Measurements from ENCODE around the gene UST. TPM values are rescaled to one million over a fixed set of nuclear protein-coding genes. Genes with fewer than 3 reads are reported as not detected.

The UST gene
- total and polyA plus RNA-seq, 2 of the 8 experiments (the other 6 are each of a cell fraction or from before 2014, with no cell fraction given) = 13.5 to 34.5 TPM

DNA sequence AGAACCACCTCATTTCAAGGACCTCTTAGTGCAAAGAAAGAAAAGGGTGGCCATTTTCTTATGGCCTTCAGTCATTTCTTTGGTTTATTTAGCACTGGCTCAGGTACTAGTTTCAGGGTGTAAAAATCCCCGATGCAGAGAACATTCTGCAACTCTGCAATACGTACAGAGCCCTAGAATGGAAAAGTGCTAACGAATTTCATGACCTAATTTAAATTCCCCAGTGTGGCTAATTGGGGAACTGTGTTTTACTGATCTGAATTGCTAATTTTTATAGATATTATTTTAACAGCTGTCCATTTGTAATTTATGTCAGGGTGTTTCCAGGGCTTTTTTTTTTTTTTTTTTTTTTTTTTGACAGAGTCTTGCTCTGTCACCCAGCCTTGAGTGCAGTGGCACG, 160.7 kb downstream of the UST start:
- no peaks in the 10 kb centered on the region for H3K9me3 ChIP-seq (ENCODE audit: insufficient read depth in 2 of 2, low read depth in 1 of 2, low read length in 1 of 2)
- H3K23me2 ChIP-seq (ENCODE audit: low read depth, low read length) = no peaks in the 10 kb centered on the region
- ChIA-PET CTCF (ENCODE audit: partially characterized antibody) (interaction anchor here (0.6 to 1.2 kb wide), 2 partner anchors 329 to 513 kb away, joined by 3 read pairs; no protein-coding TSS in a partner anchor), POLR2A (ENCODE audit: partially characterized antibody) (no interaction called here)
- no peak overlapping the region for H2BK120ac ChIP-seq (replicated peaks; ENCODE audit: low read depth, low read length)
- H3K23ac ChIP-seq (ENCODE audit: insufficient read length) = no peak overlapping the region
- H2AFZ ChIP-seq (ENCODE audit: low read length) = no peak overlapping the region
- no peak overlapping the region for H4K8ac ChIP-seq (ENCODE audit: extremely low read depth, insufficient read depth, low read length)
- no peaks in the 10 kb centered on the region; the same call in 1 of the 2 replicates for H3K79me1 ChIP-seq (ENCODE audit: low read depth, low read length)
- no peak overlapping the region for H4K5ac ChIP-seq (ENCODE audit: insufficient read length, low read depth, low read length)
- H3K4me3 ChIP-seq (ENCODE audit: extremely low read depth in 1 of 4, insufficient read depth in 2 of 4, low read depth in 3 of 4, low read length in 4 of 4) = no peak overlapping the region
- no peak overlapping the region for H3K27ac ChIP-seq (ENCODE audit: low read depth, low read length)
- no peak overlapping the region for H2BK20ac ChIP-seq (ENCODE audit: low read length)
- no peak overlapping the region for H3K56ac ChIP-seq (replicated peaks; ENCODE audit: insufficient read length, low read depth, low read length)
- no peak overlapping the region for H4K91ac ChIP-seq (replicated peaks; ENCODE audit: insufficient read length, low read length)
- peaks cover 0 to 19% of the 10 kb centered on the region in 2 experiments; a peak in 2 of 4 replicates for H3K79me2 ChIP-seq (ENCODE audit: control insufficient read depth in 1 of 2, insufficient read depth in 2 of 2, low read length in 2 of 2)
- H3K27me3 ChIP-seq (replicated peaks in 1 of 4; ENCODE audit: control insufficient read depth in 3 of 4, extremely low read depth in 1 of 4, insufficient read depth in 3 of 4, low read length in 3 of 4) = no peaks in the 10 kb centered on the region
- no peak for FAIRE-seq
- no peak overlapping the region for H2BK12ac ChIP-seq (ENCODE audit: low read depth, low read length)
- DNase-seq (ENCODE audit: low read depth in 1 of 2, low spot score in 2 of 2) = no peak
- peaks cover 0 to 2% (median 0%) of the 10 kb centered on the region in 4 experiments; a peak in 1 of 7 replicates for H3K4me1 ChIP-seq (replicated peaks in 1 of 4; ENCODE audit: control insufficient read depth in 3 of 4, insufficient read depth in 4 of 4, low read length in 3 of 4)
- H3K14ac ChIP-seq (ENCODE audit: insufficient read length) = no peak overlapping the region
- WGBS, 2 experiments (ENCODE audit: extremely low coverage in 1 of 2, insufficient coverage in 1 of 2, insufficient read length in 1 of 2, insufficient replicate concordance in 2 of 2, low coverage in 1 of 2, low lambda C conversion rate in 2 of 2, missing lambda C conversion rate in 1 of 2) = 87% methylated on average over 4 of the region's 4 CpGs; no CpG with 5 or more reads in 1 of the 2 experiments
- H3K4me2 ChIP-seq (ENCODE audit: insufficient read depth in 1 of 2, low read depth in 2 of 2, low read length in 2 of 2) = no peak overlapping the region
- H3K9ac ChIP-seq (replicated peaks in 1 of 4; ENCODE audit: extremely low read depth in 1 of 4, low read depth in 3 of 4, low read length in 3 of 4) = no peak overlapping the region
- no peaks in the 10 kb centered on the region; a peak in 1 of 8 replicates for H3K36me3 ChIP-seq (ENCODE audit: control insufficient read depth in 2 of 4, insufficient read depth in 4 of 4, low read length in 3 of 4)
- no peak overlapping the region for H2BK15ac ChIP-seq (ENCODE audit: low read length)
- H3K4ac ChIP-seq (replicated peaks; ENCODE audit: insufficient read length, low read depth, low read length) = no peak overlapping the region
- H2AK5ac ChIP-seq (ENCODE audit: low read depth, low read length) = no peak overlapping the region
- H2BK5ac ChIP-seq (ENCODE audit: low read depth, low read length) = no peak overlapping the region
- H3K18ac ChIP-seq (ENCODE audit: extremely low read depth, low read length) = no peak overlapping the region
- no peaks in the 10 kb centered on the region for H4K20me1 ChIP-seq (replicated peaks in 1 of 2; ENCODE audit: control insufficient read depth in 1 of 2, insufficient read depth in 2 of 2, low read length in 2 of 2)
- TF ChIP-seq SAP30 (IDR thresholded peaks at IDR 0.05; ENCODE audit: insufficient read depth, insufficient replicate concordance, low read length) = no peak
- TF ChIP-seq CBX5 (IDR thresholded peaks at IDR 0.05; ENCODE audit: low read depth, low read length) = no peak
- TF ChIP-seq CHD1 (IDR thresholded peaks at IDR 0.05; ENCODE audit: low read depth, low read length) = no peak
- no peak for TF ChIP-seq CHD2 (IDR thresholded peaks at IDR 0.05; ENCODE audit: low read length)
- no peak for TF ChIP-seq TBP (IDR thresholded peaks at IDR 0.05; ENCODE audit: low read depth, low read length)
- TF ChIP-seq SP1 (IDR thresholded peaks at IDR 0.05; ENCODE audit: low read depth, low read length) = no peak
- no peak for TF ChIP-seq NANOG (IDR thresholded peaks at IDR 0.05; ENCODE audit: insufficient read depth, low read depth, low read length, poor library complexity, severe bottlenecking)
- no peak for TF ChIP-seq RBBP5 (IDR thresholded peaks at IDR 0.05; ENCODE audit: borderline replicate concordance, low read depth, low read length)
- TF ChIP-seq NRF1 (IDR thresholded peaks at IDR 0.05; ENCODE audit: low read depth, low read length) = no peak
- TF ChIP-seq SP2 (IDR thresholded peaks at IDR 0.05; ENCODE audit: low read length) = no peak
- no peak for TF ChIP-seq RAD21 (IDR thresholded peaks at IDR 0.05 in 1 of 2, conservative IDR thresholded peaks at IDR 0.05 in 1 of 2; ENCODE audit: low read depth in 2 of 2, low read length in 2 of 2)
- TF ChIP-seq PHF8 (conservative IDR thresholded peaks at IDR 0.05; ENCODE audit: low read depth, low read length) = no peak
- TF ChIP-seq POU5F1 (IDR thresholded peaks at IDR 0.05; ENCODE audit: low read depth, low read length) = no peak
- no peak for TF ChIP-seq RXRA (IDR thresholded peaks at IDR 0.05; ENCODE audit: insufficient read depth, low read depth, low read length)
- no peak for TF ChIP-seq TCF12 (IDR thresholded peaks at IDR 0.05; ENCODE audit: low read depth, low read length)

All from H1 (cell line).